Esophagus muscularis mucosa (tissue), 4 donors: ENCODE results near the gene FOXD1.

Experiments used
- CTCF ChIP-seq, 3 experiments: fragments of 200-600 bp in 2 of 3; fragments of 450-650 bp in 1 of 3; sonication (generic) in 2 of 3; IDR thresholded peaks; one replicate each; pipeline ENCODE4 v1.5.1; 2017 to 2019; ENCODE audit warnings: antibody characterized with exemption in 3 of 3, mild to moderate bottlenecking in 2 of 3, moderate library complexity in 1 of 3
- EP300 ChIP-seq: sonication (generic); formaldehyde crosslinking; IDR thresholded peaks from one replicate; pipeline ENCODE4 v1.6.1; 2017; ENCODE audit warnings: antibody characterized with exemption
- POLR2A ChIP-seq: fragments of 450-650 bp; IDR thresholded peaks from one replicate; pipeline ENCODE4 v1.6.1; 2017; ENCODE audit warnings: antibody characterized with exemption, moderate library complexity, mild to moderate bottlenecking, low read depth
- POLR2AphosphoS5 ChIP-seq, 2 donors: sonication (generic); formaldehyde crosslinking; IDR thresholded peaks; one replicate each; pipeline ENCODE4 v1.6.1; 2017; ENCODE audit warnings: antibody characterized with exemption in 2 of 2

- TF ChIP-seq CTCF (IDR thresholded peaks at IDR 0.05) (no peak), EP300 (no peak), POLR2AphosphoS5 (IDR thresholded peaks at IDR 0.05) (no peak), POLR2A (no peak)
These were observed 14.6 kb downstream of the FOXD1 start for GRCh38 chr5:73433982-73434342.
